GM21723 (cell line): Measurements from ENCODE around the gene SMAD9.

Source experiments
- ATAC-seq: cut with Tn5 transposase; IDR thresholded peaks from one replicate; pipeline ENCODE4 v1.9.1; 2021; ENCODE audit warnings: mild to moderate bottlenecking, moderate library complexity; ENCODE audit not compliant: unreplicated experiment

SMAD9 gene

GRCh38 chr13:36919833-36920615 is at the start of gene SMAD9:
TSS of gene SMAD9 (minus strand) at chr13:36920238. CDS start at chr13:36879689, 40,549 bp downstream.
- peak; percentile 87 for ATAC-seq

- no peak for ATAC-seq
Measured at GRCh38 chr13:36966404-36966803, 46.4 kb upstream of the SMAD9 start.

- ATAC-seq: no peak
Measured at GRCh38 chr13:36965767-36966166, 45.7 kb upstream of the SMAD9 start.

- no peak for ATAC-seq
Measured at GRCh38 chr13:36959456-36960116, 39.5 kb upstream of the SMAD9 start.

- ATAC-seq: no peak
Measured at GRCh38 chr13:36954542-36954941, 34.5 kb upstream of the SMAD9 start.

- ATAC-seq: no peak
Measured at GRCh38 chr13:36950920-36951319, 30.9 kb upstream of the SMAD9 start.

- ATAC-seq: no peak
Measured at GRCh38 chr13:36950330-36950729, 30.3 kb upstream of the SMAD9 start.

- no peak for ATAC-seq
Measured at GRCh38 chr13:36945078-36945477, 25.0 kb upstream of the SMAD9 start.

- ATAC-seq: no peak
Measured at GRCh38 chr13:36925603-36926002, 5.6 kb upstream of the SMAD9 start.

GRCh38 chr13:36924001-36924400 is 4.0 kb upstream of the SMAD9 start:
- no peak for ATAC-seq

- ATAC-seq: no peak
Measured at GRCh38 chr13:36921631-36922301, 1.7 kb upstream of the SMAD9 start.

- ATAC-seq: no peak
Measured at GRCh38 chr13:36920616-36921185, 663 bp upstream of the SMAD9 start.

GRCh38 chr13:36919171-36919832 is 736 bp downstream of the SMAD9 start:
- peak; percentile 32 for ATAC-seq

- ATAC-seq: no peak
Measured at GRCh38 chr13:36918246-36919131, 1.5 kb downstream of the SMAD9 start.

- ATAC-seq: no peak
Measured at GRCh38 chr13:36917311-36917710, 2.7 kb downstream of the SMAD9 start.

- no peak for ATAC-seq
Measured at GRCh38 chr13:36915896-36916640, 4.0 kb downstream of the SMAD9 start.

- no peak for ATAC-seq
Measured at GRCh38 chr13:36915106-36915505, 4.9 kb downstream of the SMAD9 start.

- ATAC-seq: no peak
Measured at GRCh38 chr13:36914648-36915047, 5.4 kb downstream of the SMAD9 start.

GRCh38 chr13:36913463-36913862 is 6.6 kb downstream of the SMAD9 start:
- ATAC-seq: no peak
